ENCODE data around the gene VANGL1.

DNA sequence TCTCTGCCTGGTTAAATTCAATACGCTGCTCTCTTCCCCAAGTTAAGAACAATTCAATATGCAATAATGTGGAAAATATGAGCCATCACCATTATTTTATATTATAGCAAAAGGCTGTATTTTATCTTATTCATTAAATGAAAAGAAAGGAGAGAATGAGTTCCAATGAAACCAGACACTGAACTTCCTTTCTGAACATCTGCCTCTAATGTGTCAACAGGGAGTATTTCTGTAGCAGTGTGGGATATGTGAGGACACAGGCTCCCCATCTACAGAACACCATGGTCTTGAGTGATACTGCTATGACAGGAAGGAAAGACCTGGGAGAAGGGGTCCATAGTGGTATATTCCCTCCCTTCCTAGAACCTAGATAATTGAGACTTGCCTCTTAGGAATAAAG is 80.5 kb downstream of the VANGL1 start:
- TF ChIP-seq, protein P1, sequence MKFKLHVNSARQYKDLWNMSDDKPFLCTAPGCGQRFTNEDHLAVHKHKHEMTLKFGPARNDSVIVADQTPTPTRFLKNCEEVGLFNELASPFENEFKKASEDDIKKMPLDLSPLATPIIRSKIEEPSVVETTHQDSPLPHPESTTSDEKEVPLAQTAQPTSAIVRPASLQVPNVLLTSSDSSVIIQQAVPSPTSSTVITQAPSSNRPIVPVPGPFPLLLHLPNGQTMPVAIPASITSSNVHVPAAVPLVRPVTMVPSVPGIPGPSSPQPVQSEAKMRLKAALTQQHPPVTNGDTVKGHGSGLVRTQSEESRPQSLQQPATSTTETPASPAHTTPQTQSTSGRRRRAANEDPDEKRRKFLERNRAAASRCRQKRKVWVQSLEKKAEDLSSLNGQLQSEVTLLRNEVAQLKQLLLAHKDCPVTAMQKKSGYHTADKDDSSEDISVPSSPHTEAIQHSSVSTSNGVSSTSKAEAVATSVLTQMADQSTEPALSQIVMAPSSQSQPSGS (IDR thresholded peaks at IDR 0.05; ENCODE audit: low read length), result no peak
- TF ChIP-seq SP2 (IDR thresholded peaks at IDR 0.05; ENCODE audit: low read length), result no peak
- TF ChIP-seq SAP30 (IDR thresholded peaks at IDR 0.05; ENCODE audit: insufficient read depth, insufficient replicate concordance, low read length), result no peak
- TF ChIP-seq CBX5 (IDR thresholded peaks at IDR 0.05; ENCODE audit: low read depth, low read length), result no peak

Data from H1 (cell line).